Ascending aorta (tissue), 2 donors: ENCODE results near the gene SIRT2. TPM values are rescaled to one million over a fixed set of nuclear protein-coding genes. Genes with fewer than 3 reads are reported as not detected.

Experiments used
- DNase-seq, 2 donors: peaks; one replicate each; pipeline ENCODE4 v3.0.0-alpha.2; 2019; ENCODE audit warnings: low spot score in 2 of 2
- H3K27ac ChIP-seq, 2 donors: fragments of 200-600 bp; sonication (generic); one replicate each; pipeline ENCODE4 v1.5.1; 2016 to 2017; ENCODE audit warnings: mild to moderate bottlenecking in 1 of 2
- H3K27me3 ChIP-seq: fragments of 200-600 bp; sonication (generic); one replicate; pipeline ENCODE4 v1.5.1; 2017
- H3K36me3 ChIP-seq, 2 donors: fragments of 200-600 bp; sonication (generic); one replicate each; pipeline ENCODE4 v1.5.1; 2016
- H3K4me1 ChIP-seq, 2 donors: fragments of 200-600 bp; sonication (generic); one replicate each; pipeline ENCODE4 v1.5.1; 2016 to 2017; ENCODE audit warnings: mild to moderate bottlenecking in 1 of 2
- H3K4me3 ChIP-seq, 2 donors: fragments of 200-600 bp; sonication (generic); one replicate each; pipeline ENCODE4 v1.5.1; 2016 to 2017; ENCODE audit warnings: mild to moderate bottlenecking in 1 of 2
- H3K9me3 ChIP-seq, 2 donors: fragments of 200-600 bp; sonication (generic); one replicate each; pipeline ENCODE4 v1.5.1; 2016
- intact Hi-C: fragments of 100-400 bp; cut with DNase I; formaldehyde crosslinking; loops from one replicate; pipeline ENCODE4 v1.15.1; 2023
- total RNA-seq: library from RNA; depleted of rRNA; stranded (reverse); fragments of >200 nt; gene quantifications from one replicate; pipeline ENCODE4 v1.1.0, GENCODE V29; 2016
- TF ChIP-seq, protein P1 (sequence below), 3 experiments: fragments of 200-600 bp in 2 of 3; fragments of 450-650 bp in 1 of 3; sonication (generic) in 2 of 3; IDR thresholded peaks; one replicate each; pipeline ENCODE4 v1.5.1; 2016 to 2019; ENCODE audit warnings: antibody characterized with exemption in 3 of 3, mild to moderate bottlenecking in 1 of 3, moderate library complexity in 1 of 3

The SIRT2 gene
- total RNA-seq, 1 donor from 2014 or later = 53.1 TPM

DNA sequence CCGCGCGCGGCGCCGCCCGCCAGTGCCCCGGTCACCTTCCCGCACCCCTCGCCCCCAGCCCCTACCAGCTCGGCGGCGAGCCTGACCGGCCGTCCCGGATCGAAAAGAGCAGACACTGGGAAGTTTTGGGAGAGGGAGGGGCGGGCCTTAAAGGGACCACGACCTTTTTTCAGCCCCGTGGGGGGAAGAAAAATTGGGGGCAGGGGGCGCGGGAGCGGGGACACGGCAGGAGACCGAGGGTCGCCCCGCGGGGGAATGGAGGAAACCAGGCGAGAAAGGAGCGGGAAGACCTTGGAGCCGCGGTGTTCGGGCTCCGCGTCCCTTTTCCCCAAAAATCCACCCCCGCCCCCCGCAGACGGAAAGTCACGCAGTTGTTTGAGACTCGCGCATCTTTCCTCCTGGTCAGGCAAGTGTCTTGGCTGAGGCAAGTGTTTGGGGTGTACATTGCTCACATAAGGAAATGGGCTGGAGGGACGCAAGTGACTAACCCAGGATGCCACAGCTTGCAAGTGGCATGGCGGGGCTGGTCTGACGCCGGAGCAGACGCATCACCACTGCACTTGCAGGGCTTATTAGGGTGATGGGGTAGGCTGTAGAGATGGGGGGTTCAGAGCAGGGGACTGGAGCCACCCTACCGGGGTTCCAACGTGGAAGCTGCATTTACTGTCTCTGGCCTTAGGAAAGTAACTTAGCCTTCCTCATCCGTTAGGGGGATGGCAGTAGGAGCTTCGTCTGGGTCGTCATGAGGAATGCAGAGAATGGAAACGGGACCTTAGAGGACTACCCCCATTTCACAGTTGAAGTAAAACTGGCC lies 47.0 kb downstream of the SIRT2 start:
- Histone ChIP-seq H3K27ac (peak overlapping the region; percentile 98 to 99), H3K9me3 (no peaks in the 10 kb centered on the region), H3K36me3 (peaks cover under 1 to 2% of the 10 kb centered on the region in 2 donors), H3K4me1 (peaks cover 16 to 26% of the 10 kb centered on the region in 2 donors), H3K4me3 (peak overlapping the region; percentile 77 to 81), H3K27me3 (no peaks in the 10 kb centered on the region)
- peak in 1 of 2 donors; percentile 80 for DNase-seq
- TF ChIP-seq, protein P1, sequence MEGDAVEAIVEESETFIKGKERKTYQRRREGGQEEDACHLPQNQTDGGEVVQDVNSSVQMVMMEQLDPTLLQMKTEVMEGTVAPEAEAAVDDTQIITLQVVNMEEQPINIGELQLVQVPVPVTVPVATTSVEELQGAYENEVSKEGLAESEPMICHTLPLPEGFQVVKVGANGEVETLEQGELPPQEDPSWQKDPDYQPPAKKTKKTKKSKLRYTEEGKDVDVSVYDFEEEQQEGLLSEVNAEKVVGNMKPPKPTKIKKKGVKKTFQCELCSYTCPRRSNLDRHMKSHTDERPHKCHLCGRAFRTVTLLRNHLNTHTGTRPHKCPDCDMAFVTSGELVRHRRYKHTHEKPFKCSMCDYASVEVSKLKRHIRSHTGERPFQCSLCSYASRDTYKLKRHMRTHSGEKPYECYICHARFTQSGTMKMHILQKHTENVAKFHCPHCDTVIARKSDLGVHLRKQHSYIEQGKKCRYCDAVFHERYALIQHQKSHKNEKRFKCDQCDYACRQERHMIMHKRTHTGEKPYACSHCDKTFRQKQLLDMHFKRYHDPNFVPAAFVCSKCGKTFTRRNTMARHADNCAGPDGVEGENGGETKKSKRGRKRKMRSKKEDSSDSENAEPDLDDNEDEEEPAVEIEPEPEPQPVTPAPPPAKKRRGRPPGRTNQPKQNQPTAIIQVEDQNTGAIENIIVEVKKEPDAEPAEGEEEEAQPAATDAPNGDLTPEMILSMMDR (IDR thresholded peaks at IDR 0.05) = no peak
- intact Hi-C loops = loop anchor here (1.0 to 5.0 kb wide), 4 partner anchors 17 to 490 kb away; partner anchors contain the start of genes GGN, SAMD4B and SPRED3

DNA sequence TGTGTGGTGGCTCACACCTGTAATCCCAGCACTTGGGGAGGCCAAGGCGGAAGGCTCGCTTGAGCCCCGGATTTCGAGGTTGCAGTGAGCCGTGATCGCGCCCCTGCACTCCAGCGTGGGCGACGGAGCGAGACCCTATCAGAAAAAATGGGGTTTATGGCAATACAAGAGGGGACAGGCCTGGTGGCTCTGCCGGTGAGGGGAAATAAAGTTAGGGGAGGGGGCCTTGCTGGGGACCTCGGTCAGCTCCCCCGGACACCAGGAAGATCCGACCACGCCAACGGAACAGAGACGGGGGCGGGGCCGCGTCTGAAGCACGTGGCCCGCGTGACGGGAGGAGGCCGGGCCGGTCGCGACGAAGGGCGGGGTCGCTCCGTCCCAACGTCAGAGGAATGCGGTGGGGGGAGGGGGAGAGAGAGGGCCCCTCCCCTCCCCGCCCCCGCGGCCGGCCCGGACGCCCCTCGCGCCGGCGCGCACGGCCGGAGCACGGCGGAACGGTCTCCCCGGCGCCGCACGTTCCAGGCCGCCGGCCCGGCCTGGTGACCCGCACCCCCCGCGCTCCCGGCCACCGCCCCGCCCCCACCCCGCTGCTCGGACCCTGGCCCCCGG lies 47.7 kb downstream of the SIRT2 start:
- TF ChIP-seq, protein P1 (IDR thresholded peaks at IDR 0.05) = no peak
- Histone ChIP-seq H3K27me3 (no peaks in the 10 kb centered on the region), H3K27ac (peak overlapping the region; percentile 98 to 99), H3K4me1 (peaks cover 16 to 33% of the 10 kb centered on the region in 2 donors), H3K36me3 (peaks cover 8 to 10% of the 10 kb centered on the region in 2 donors), H3K9me3 (no peaks in the 10 kb centered on the region), H3K4me3 (peak overlapping the region; percentile 77 to 81)
- intact Hi-C loops = loop anchor here (1.0 to 5.0 kb wide), 8 partner anchors 18 to 551 kb away; partner anchors contain the start of genes EIF3K, FAM98C, GGN and SAMD4B
- peak; percentile 75 to 96 for DNase-seq

DNA sequence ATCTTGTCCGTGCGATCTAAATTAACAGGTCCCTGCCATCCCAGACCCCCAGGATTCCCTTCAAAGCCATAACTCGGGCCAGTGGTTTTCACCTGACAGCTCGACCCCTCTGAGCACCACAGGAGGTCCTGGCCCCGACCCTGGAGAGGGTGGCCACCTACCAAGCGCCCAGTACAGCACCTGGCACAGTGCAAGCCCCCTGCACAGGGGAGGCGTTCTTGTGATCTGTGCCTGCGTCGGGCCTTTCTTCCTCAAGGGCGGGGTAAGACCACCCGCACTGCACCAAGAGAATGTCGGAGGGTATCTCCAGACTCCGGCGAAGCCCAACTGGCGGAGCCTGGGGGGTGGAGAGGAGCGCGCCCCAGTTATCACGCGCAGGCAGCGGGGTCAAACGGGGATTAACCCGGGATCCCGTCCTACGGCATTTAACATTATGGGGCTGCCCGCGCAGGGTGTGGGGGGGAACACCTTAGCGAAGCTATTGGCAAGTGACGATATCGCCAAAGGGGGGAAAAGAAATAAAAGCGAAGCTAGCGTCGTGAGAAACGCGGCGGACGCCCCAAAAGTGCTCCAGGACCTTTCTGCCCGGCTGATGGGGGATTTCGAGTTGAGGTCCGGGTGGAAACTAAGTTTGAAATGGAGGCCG lies 48.3 kb downstream of the SIRT2 start:
- Histone ChIP-seq H3K27ac (peak overlapping the region; percentile 98 to 99), H3K36me3 (peaks cover 14 to 16% of the 10 kb centered on the region in 2 donors), H3K4me3 (peak overlapping the region; percentile 77 to 81), H3K27me3 (no peaks in the 10 kb centered on the region), H3K9me3 (no peaks in the 10 kb centered on the region), H3K4me1 (peaks cover 16 to 39% of the 10 kb centered on the region in 2 donors)
- TF ChIP-seq, protein P1 (IDR thresholded peaks at IDR 0.05) = no peak
- DNase-seq = no peak
- intact Hi-C loops = loop anchor here (1.0 to 5.0 kb wide), 10 partner anchors 20 to 552 kb away; partner anchors contain the start of genes ACTN4, ECH1, EIF3K and FAM98C

DNA sequence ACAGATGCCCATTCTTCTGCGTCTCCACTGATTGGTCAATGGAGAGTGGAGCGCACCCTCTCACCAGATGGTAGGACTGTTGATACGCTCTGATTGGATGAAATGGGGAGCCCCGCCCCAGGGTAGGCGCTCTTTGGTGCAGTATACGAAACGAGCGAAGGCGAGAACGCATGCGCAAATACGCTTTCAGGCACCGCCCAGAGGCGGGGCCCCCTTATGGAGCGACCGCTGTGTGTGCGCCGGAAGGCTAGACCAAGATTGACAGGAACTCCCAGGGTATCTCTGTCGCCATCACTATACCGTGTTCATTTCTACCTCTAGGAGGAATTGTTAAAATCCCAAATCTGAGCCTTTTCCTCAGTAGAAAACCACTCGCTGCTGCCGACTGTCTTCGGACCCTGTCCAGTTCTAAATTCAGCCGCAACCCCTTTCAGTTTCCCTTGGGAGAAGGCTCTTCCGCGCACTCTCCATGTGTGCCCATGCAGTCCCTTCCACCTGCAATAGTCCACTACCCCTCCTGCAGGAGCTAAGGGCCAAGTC lies 48.9 kb downstream of the SIRT2 start:
- DNase-seq = peak in 1 of 2 donors; percentile 100
- no peaks in the 10 kb centered on the region for H3K9me3 ChIP-seq
- peaks cover 20 to 22% of the 10 kb centered on the region in 2 donors for H3K36me3 ChIP-seq
- TF ChIP-seq, protein P1 (IDR thresholded peaks at IDR 0.05) = peak in 2 of 3 experiments; percentile 9 to 51
- intact Hi-C loops = loop anchor here (1.0 to 5.0 kb wide), 10 partner anchors 19 to 552 kb away; partner anchors contain the start of genes ACTN4, ECH1, EIF3K and FAM98C
- peak overlapping the region; percentile 77 to 81 for H3K4me3 ChIP-seq
- H3K27me3 ChIP-seq = no peaks in the 10 kb centered on the region
- H3K4me1 ChIP-seq = peaks cover 16 to 41% of the 10 kb centered on the region in 2 donors
- H3K27ac ChIP-seq = peak overlapping the region; percentile 98 to 99
